HepG2 (cell line): ENCODE results near the gene TGM4. TPM values are rescaled to one million over a fixed set of nuclear protein-coding genes. Genes with fewer than 3 reads are reported as not detected.

Source experiments
- ATAC-seq: fragments of 200-7000 bp; cut with Tn5 transposase; 3 replicates; pipeline ENCODE4 v1.9.1; 2020; ENCODE audit warnings: mild to moderate bottlenecking, moderate library complexity
- BruUV-seq: library from RNA; stranded (reverse); fragments of 400-500 nt; replicated peaks from 2 replicates; lab custom pipeline; 2021; lab: Mats Ljungman, UMichigan
- CTCF ChIA-PET: fragments of 300-600 bp; formaldehyde crosslinking; extraction: SDS; loops from one replicate; lab custom pipeline; 2021; ENCODE audit warnings: low total read pairs, inconsistent platforms, low intra/inter-chr PET ratio; lab: Yijun Ruan, JAX
- POLR2A ChIA-PET: fragments of 350-600 bp; sonication (Branson Sonifier 250); formaldehyde crosslinking; loops from one replicate; lab custom pipeline; 2020; ENCODE audit warnings: antibody characterized with exemption, inconsistent platforms; lab: Yijun Ruan, JAX
- DNase-seq: peaks from one replicate; pipeline ENCODE4 v3.0.0-alpha.2; 2015; ENCODE audit warnings: low spot score
- FAIRE-seq: peaks from 3 replicates; lab custom pipeline; 2011; peaks lifted over from hg19 to GRCh38; lab: Jason Lieb, UNC
- H2AFZ ChIP-seq: one replicate; pipeline ENCODE4 v1.6.1; 2011; ENCODE audit warnings: low read length, inconsistent platforms
- H3K27ac ChIP-seq: fragments of 300-600 bp; 3 replicates; pipeline ENCODE4 v1.8.0; 2011; ENCODE audit warnings: mixed run types, mild to moderate bottlenecking, mixed read lengths, low read length, inconsistent platforms; ENCODE audit not compliant: insufficient read depth; ENCODE audit errors: extremely low read length
- H3K27me3 ChIP-seq, 2 experiments: fragments of 200-600 bp in 1 of 2; 2 replicates in 1 of 2; 3 replicates in 1 of 2; pipeline versions ENCODE4 v1.6.0 to v1.8.0; 2011; ENCODE audit warnings: low read length in 2 of 2, mild to moderate bottlenecking in 2 of 2, moderate library complexity in 2 of 2, inconsistent platforms in 1 of 2; ENCODE audit not compliant: insufficient read depth in 2 of 2, control insufficient read depth in 1 of 2
- H3K36me3 ChIP-seq, 2 experiments: fragments of 200-600 bp in 1 of 2; replicated peaks in 1 of 2; 2 replicates in 1 of 2; 3 replicates in 1 of 2; pipeline versions ENCODE4 v1.5.1 to v1.8.0; 2011; ENCODE audit warnings: low read length in 2 of 2, inconsistent platforms in 1 of 2; ENCODE audit not compliant: insufficient read depth in 2 of 2, control insufficient read depth in 1 of 2
- H3K4me1 ChIP-seq: 2 replicates; pipeline ENCODE4 v1.5.1; 2012; ENCODE audit warnings: low read length, inconsistent platforms; ENCODE audit not compliant: insufficient read depth
- H3K4me2 ChIP-seq: 2 replicates; pipeline ENCODE4 v1.6.0; 2011; ENCODE audit warnings: low read depth, low read length, inconsistent platforms
- H3K4me3 ChIP-seq, 3 experiments: fragments of 200-600 bp in 1 of 3; sonication (generic), shearing (Covaris generic) in 1 of 3; replicated peaks in 1 of 3; 2 replicates each; pipeline ENCODE4 v1.5.1; 2011 to 2016; ENCODE audit warnings: low read length in 3 of 3, inconsistent platforms in 2 of 3, low read depth in 2 of 3, mild to moderate bottlenecking in 2 of 3, control low read depth in 1 of 3, mixed read lengths in 1 of 3; ENCODE audit not compliant: insufficient read depth in 1 of 3
- H3K79me2 ChIP-seq: one replicate; pipeline ENCODE4 v1.6.1; 2011; ENCODE audit warnings: low read length, inconsistent platforms; ENCODE audit not compliant: insufficient read depth
- H3K9ac ChIP-seq: 2 replicates; pipeline ENCODE4 v1.6.0; 2011; ENCODE audit warnings: mild to moderate bottlenecking, low read depth, low read length, inconsistent platforms; ENCODE audit not compliant: insufficient read depth
- H3K9me3 ChIP-seq: 2 replicates; pipeline ENCODE4 v1.5.1; 2012; ENCODE audit warnings: mild to moderate bottlenecking, low read length
- H4K20me1 ChIP-seq: 2 replicates; pipeline ENCODE4 v1.6.0; 2011; ENCODE audit warnings: inconsistent platforms, mild to moderate bottlenecking, low read length, moderate library complexity; ENCODE audit not compliant: insufficient read depth
- CBX1 ChIP-seq: IDR thresholded peaks from one replicate; pipeline ENCODE4 v1.6.1; 2016; ENCODE audit warnings: antibody characterized with exemption, low read depth
- CHD4 ChIP-seq: fragments of 200-600 bp; sonication (generic); IDR thresholded peaks from 2 replicates; pipeline ENCODE4 v1.7.0; 2017; ENCODE audit warnings: mild to moderate bottlenecking, low read length, borderline replicate concordance
- NCOA1 ChIP-seq: sonication (generic); formaldehyde crosslinking; IDR thresholded peaks from 2 replicates; pipeline ENCODE4 v1.9.0; 2021; ENCODE audit warnings: missing genetic modification reagents
- NFRKB ChIP-seq: fragments of 450-650 bp; IDR thresholded peaks from 2 replicates; pipeline ENCODE4 v1.6.1; 2017
- NR2C2 ChIP-seq: sonication (generic); formaldehyde crosslinking; IDR thresholded peaks from 2 replicates; pipeline ENCODE4 v1.4.0; 2020; ENCODE audit warnings: missing genetic modification reagents, mild to moderate bottlenecking, moderate library complexity, borderline replicate concordance
- TOPORS ChIP-seq: sonication (generic); formaldehyde crosslinking; IDR thresholded peaks from 2 replicates; pipeline ENCODE4 v1.8.0; 2023; ENCODE audit warnings: mild to moderate bottlenecking, missing genetic modification reagents
- ZFP90 ChIP-seq: sonication (generic); formaldehyde crosslinking; IDR thresholded peaks from 2 replicates; pipeline ENCODE4 v1.8.0; 2022; ENCODE audit warnings: missing genetic modification reagents, mild to moderate bottlenecking, inconsistent platforms, borderline replicate concordance
- ZMYM2 ChIP-seq: sonication (generic); formaldehyde crosslinking; IDR thresholded peaks from 2 replicates; pipeline ENCODE4 v1.8.0; 2022; ENCODE audit warnings: mild to moderate bottlenecking, missing genetic modification reagents
- ZNF335 ChIP-seq: sonication (generic); formaldehyde crosslinking; IDR thresholded peaks from 2 replicates; pipeline ENCODE4 v1.4.0; 2020; ENCODE audit warnings: missing genetic modification reagents
- ZNF672 ChIP-seq: sonication (generic); formaldehyde crosslinking; IDR thresholded peaks from 2 replicates; pipeline ENCODE4 v1.8.1; 2022; ENCODE audit warnings: missing genetic modification reagents
- ZNF776 ChIP-seq: sonication (generic); formaldehyde crosslinking; IDR thresholded peaks from 2 replicates; pipeline ENCODE4 v1.4.0; 2020; ENCODE audit warnings: mild to moderate bottlenecking, missing genetic modification reagents
- ZNF891 ChIP-seq: sonication (generic); formaldehyde crosslinking; IDR thresholded peaks from 2 replicates; pipeline ENCODE4 v1.5.0; 2020; ENCODE audit warnings: mild to moderate bottlenecking, missing genetic modification reagents
- WGBS: methylation state at CpG from one replicate; pipeline ENCODE4 v1.1.6; 2017; ENCODE audit warnings: low lambda C conversion rate; 5-methylcytosine and 5-hydroxymethylcytosine counted together
- in situ Hi-C: cut with HindIII; loops from 2 replicates; pipeline ENCODE4 v1.10.0; 2017; ENCODE audit warnings: low pct_unique_long_range_greater_than_20kb; ENCODE audit not compliant: extremely low pct_ligation_motif_present
- intact Hi-C: fragments of 100-400 bp; cut with micrococcal nuclease; formaldehyde crosslinking; loops from one replicate; pipeline ENCODE4 v1.10.0; 2022; ENCODE audit not compliant: unreplicated experiment
- polyA plus RNA-seq, 8 experiments: library from polyadenylated mRNA; depleted of rRNA in 3 of 8; stranded (reverse) in 7 of 8; unstranded in 1 of 8; fragments of >200 nt; fragmentation: Illumina TruSeq in 4 of 8; extraction: Trizol in 4 of 8; gene quantifications; 2 replicates each; pipeline versions ENCODE4 v1.2.1 to v1.2.3, GENCODE V29; 2011 to 2016; ENCODE audit warnings: low read depth in 4 of 8, missing spikeins in 1 of 8, mixed read lengths in 1 of 8; ENCODE audit not compliant: insufficient read depth in 1 of 8
- total RNA-seq, 5 experiments: library from RNA; depleted of rRNA; stranded (reverse); fragments of >200 nt; fragmentation: Illumina TruSeq; extraction: Trizol; gene quantifications; 2 replicates each; pipeline ENCODE4 v1.2.3, GENCODE V29; 2016; ENCODE audit warnings: low read depth in 1 of 5
- TF ChIP-seq, protein P1 (sequence below): sonication (generic); formaldehyde crosslinking; IDR thresholded peaks from 2 replicates; pipeline ENCODE4 v1.8.0; 2022; ENCODE audit warnings: missing genetic modification reagents, mild to moderate bottlenecking, borderline replicate concordance
- TF ChIP-seq, protein P2 (sequence below): sonication (generic); formaldehyde crosslinking; IDR thresholded peaks from 2 replicates; pipeline ENCODE4 v1.9.0; 2022; ENCODE audit warnings: low read depth, missing genetic modification reagents
- TF ChIP-seq, protein P3 (sequence below): sonication (generic); formaldehyde crosslinking; IDR thresholded peaks from 2 replicates; pipeline ENCODE4 v1.4.0; 2020; ENCODE audit warnings: missing genetic modification reagents
- TF ChIP-seq, protein P4 (sequence below): sonication (generic); formaldehyde crosslinking; IDR thresholded peaks from 2 replicates; pipeline ENCODE4 v1.4.0; 2020; ENCODE audit warnings: missing genetic modification reagents

TGM4 gene
- total and polyA plus RNA-seq, 2 of the 13 experiments (the other 11 are each of a cell fraction or from before 2014, with no cell fraction given), result 0.07 to 0.15 TPM

DNA sequence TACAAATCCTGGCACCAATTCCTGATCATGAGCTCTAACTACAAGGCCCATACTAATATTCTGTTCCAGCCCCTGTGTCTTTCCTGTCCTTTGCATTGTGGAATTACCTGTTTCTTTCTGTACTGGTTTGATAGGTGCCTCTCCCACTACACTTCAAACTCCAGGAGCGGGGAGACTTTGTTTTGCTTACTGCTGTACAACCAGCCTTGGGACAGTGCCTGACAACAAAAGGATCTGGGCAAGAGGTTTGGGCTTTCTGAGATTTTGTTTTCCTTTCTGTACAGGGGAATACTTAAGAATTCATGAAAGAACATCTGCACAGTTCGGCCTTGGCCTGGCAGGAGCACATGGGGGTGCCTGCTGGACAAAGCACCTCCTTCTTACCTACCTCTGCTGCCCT lies 56.5 kb downstream of the TGM4 start:
- Histone ChIP-seq H3K27ac (no peak overlapping the region), H3K9me3 (no peaks in the 10 kb centered on the region), H3K27me3 (no peaks in the 10 kb centered on the region), H3K79me2 (no peaks in the 10 kb centered on the region), H3K4me3 (no peak overlapping the region), H3K4me2 (no peak overlapping the region), H4K20me1 (no peaks in the 10 kb centered on the region), H3K36me3 (peaks cover 13 to 47% of the 10 kb centered on the region in 2 experiments; a peak in 4 of 5 replicates), H3K9ac (no peak overlapping the region), H3K4me1 (peaks cover 13% of the 10 kb centered on the region), H2AFZ (no peak overlapping the region)
- WGBS, result 100% methylated on average over 2 of the region's 2 CpGs
- in situ Hi-C loops (no loop called here), intact Hi-C loops (no loop called here)
- POLR2A ChIA-PET, result no interaction called here
- FAIRE-seq (no peak), ATAC-seq (no peak), DNase-seq (no peak)
- CTCF ChIA-PET, result no interaction called here
- BruUV-seq, result no TSS peak
- TF ChIP-seq NFRKB (no peak), ZNF891 (CRISPR knock-in tag) (no peak), ZNF335 (CRISPR knock-in tag) (no peak), CBX1 (no peak), NCOA1 (CRISPR knock-in tag) (no peak), CHD4 (no peak), ZFP90 (CRISPR knock-in tag) (no peak), TOPORS (CRISPR knock-in tag) (no peak), NR2C2 (CRISPR knock-in tag) (no peak), ZNF776 (CRISPR knock-in tag) (no peak), ZMYM2 (CRISPR knock-in tag) (no peak), ZNF672 (CRISPR knock-in tag) (no peak)
- TF ChIP-seq, protein P1, sequence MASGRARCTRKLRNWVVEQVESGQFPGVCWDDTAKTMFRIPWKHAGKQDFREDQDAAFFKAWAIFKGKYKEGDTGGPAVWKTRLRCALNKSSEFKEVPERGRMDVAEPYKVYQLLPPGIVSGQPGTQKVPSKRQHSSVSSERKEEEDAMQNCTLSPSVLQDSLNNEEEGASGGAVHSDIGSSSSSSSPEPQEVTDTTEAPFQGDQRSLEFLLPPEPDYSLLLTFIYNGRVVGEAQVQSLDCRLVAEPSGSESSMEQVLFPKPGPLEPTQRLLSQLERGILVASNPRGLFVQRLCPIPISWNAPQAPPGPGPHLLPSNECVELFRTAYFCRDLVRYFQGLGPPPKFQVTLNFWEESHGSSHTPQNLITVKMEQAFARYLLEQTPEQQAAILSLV, result no peak
- TF ChIP-seq, protein P2, sequence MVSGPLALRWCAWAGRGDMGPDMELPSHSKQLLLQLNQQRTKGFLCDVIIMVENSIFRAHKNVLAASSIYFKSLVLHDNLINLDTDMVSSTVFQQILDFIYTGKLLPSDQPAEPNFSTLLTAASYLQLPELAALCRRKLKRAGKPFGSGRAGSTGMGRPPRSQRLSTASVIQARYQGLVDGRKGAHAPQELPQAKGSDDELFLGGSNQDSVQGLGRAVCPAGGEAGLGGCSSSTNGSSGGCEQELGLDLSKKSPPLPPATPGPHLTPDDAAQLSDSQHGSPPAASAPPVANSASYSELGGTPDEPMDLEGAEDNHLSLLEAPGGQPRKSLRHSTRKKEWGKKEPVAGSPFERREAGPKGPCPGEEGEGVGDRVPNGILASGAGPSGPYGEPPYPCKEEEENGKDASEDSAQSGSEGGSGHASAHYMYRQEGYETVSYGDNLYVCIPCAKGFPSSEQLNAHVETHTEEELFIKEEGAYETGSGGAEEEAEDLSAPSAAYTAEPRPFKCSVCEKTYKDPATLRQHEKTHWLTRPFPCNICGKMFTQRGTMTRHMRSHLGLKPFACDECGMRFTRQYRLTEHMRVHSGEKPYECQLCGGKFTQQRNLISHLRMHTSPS (CRISPR knock-in tag), result no peak
- TF ChIP-seq, protein P3, sequence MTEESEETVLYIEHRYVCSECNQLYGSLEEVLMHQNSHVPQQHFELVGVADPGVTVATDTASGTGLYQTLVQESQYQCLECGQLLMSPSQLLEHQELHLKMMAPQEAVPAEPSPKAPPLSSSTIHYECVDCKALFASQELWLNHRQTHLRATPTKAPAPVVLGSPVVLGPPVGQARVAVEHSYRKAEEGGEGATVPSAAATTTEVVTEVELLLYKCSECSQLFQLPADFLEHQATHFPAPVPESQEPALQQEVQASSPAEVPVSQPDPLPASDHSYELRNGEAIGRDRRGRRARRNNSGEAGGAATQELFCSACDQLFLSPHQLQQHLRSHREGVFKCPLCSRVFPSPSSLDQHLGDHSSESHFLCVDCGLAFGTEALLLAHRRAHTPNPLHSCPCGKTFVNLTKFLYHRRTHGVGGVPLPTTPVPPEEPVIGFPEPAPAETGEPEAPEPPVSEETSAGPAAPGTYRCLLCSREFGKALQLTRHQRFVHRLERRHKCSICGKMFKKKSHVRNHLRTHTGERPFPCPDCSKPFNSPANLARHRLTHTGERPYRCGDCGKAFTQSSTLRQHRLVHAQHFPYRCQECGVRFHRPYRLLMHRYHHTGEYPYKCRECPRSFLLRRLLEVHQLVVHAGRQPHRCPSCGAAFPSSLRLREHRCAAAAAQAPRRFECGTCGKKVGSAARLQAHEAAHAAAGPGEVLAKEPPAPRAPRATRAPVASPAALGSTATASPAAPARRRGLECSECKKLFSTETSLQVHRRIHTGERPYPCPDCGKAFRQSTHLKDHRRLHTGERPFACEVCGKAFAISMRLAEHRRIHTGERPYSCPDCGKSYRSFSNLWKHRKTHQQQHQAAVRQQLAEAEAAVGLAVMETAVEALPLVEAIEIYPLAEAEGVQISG (CRISPR knock-in tag), result no peak
- TF ChIP-seq, protein P4, sequence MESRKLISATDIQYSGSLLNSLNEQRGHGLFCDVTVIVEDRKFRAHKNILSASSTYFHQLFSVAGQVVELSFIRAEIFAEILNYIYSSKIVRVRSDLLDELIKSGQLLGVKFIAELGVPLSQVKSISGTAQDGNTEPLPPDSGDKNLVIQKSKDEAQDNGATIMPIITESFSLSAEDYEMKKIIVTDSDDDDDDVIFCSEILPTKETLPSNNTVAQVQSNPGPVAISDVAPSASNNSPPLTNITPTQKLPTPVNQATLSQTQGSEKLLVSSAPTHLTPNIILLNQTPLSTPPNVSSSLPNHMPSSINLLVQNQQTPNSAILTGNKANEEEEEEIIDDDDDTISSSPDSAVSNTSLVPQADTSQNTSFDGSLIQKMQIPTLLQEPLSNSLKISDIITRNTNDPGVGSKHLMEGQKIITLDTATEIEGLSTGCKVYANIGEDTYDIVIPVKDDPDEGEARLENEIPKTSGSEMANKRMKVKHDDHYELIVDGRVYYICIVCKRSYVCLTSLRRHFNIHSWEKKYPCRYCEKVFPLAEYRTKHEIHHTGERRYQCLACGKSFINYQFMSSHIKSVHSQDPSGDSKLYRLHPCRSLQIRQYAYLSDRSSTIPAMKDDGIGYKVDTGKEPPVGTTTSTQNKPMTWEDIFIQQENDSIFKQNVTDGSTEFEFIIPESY, result no peak
